GM21723 (cell line): ENCODE measurements around the gene CTDSPL.

Source experiments
- ATAC-seq: cut with Tn5 transposase; IDR thresholded peaks from one replicate; pipeline ENCODE4 v1.9.1; 2021; ENCODE audit warnings: mild to moderate bottlenecking, moderate library complexity; ENCODE audit not compliant: unreplicated experiment

CTDSPL gene

GRCh38 chr3:37996785-37997301, 135.2 kb downstream of the CTDSPL start:
- peak; percentile 58 for ATAC-seq

GRCh38 chr3:37997342-37997741, 135.7 kb downstream of the CTDSPL start:
- ATAC-seq = no peak

GRCh38 chr3:37997791-37998370, 136.2 kb downstream of the CTDSPL start:
- no peak for ATAC-seq

GRCh38 chr3:37999836-38000235, 138.2 kb downstream of the CTDSPL start:
- ATAC-seq = no peak

GRCh38 chr3:38000242-38000916, 138.7 kb downstream of the CTDSPL start:
- no peak for ATAC-seq

- ATAC-seq = no peak
Measured at GRCh38 chr3:38000965-38001455, 139.3 kb downstream of the CTDSPL start.

GRCh38 chr3:38001456-38002081, 139.9 kb downstream of the CTDSPL start:
- no peak for ATAC-seq

GRCh38 chr3:38002291-38002876, 140.7 kb downstream of the CTDSPL start:
- ATAC-seq = no peak

GRCh38 chr3:38002940-38003339, 141.3 kb downstream of the CTDSPL start:
- ATAC-seq = no peak

- peak; percentile 31 for ATAC-seq
Measured at GRCh38 chr3:38003371-38003816, 141.7 kb downstream of the CTDSPL start.

GRCh38 chr3:38003817-38004414, 142.2 kb downstream of the CTDSPL start:
- no peak for ATAC-seq

GRCh38 chr3:38004415-38005075, 142.9 kb downstream of the CTDSPL start:
- peak; percentile 50 for ATAC-seq

- no peak for ATAC-seq
Measured at GRCh38 chr3:38005076-38006020, 143.7 kb downstream of the CTDSPL start.

- no peak for ATAC-seq
Measured at GRCh38 chr3:38006031-38006430, 144.4 kb downstream of the CTDSPL start.

GRCh38 chr3:38006445-38006995, 144.8 kb downstream of the CTDSPL start:
- ATAC-seq = no peak

- ATAC-seq = no peak
Measured at GRCh38 chr3:38007754-38008090, 146.0 kb downstream of the CTDSPL start.

- no peak for ATAC-seq
Measured at GRCh38 chr3:38008191-38008701, 146.6 kb downstream of the CTDSPL start.

GRCh38 chr3:38008971-38009580, 147.4 kb downstream of the CTDSPL start:
- no peak for ATAC-seq
